IMR-90 (cell line): ENCODE results near the gene TMEM63C. TPM values are rescaled to one million over a fixed set of nuclear protein-coding genes. Genes with fewer than 3 reads are reported as not detected.

Experiments
- ATAC-seq: fragments of 200-7000 bp; cut with Tn5 transposase; 2 replicates; pipeline ENCODE4 v1.9.1; 2020; ENCODE audit warnings: low read depth, mild to moderate bottlenecking, moderate library complexity
- BruUV-seq: library from RNA; stranded (reverse); fragments of 400-500 nt; replicated peaks from 2 replicates; lab custom pipeline; 2021; lab: Mats Ljungman, UMichigan
- CTCF ChIA-PET: fragments of 300-600 bp; formaldehyde crosslinking; extraction: SDS; loops from one replicate; lab custom pipeline; 2021; ENCODE audit warnings: antibody characterized with exemption; lab: Yijun Ruan, JAX
- POLR2A ChIA-PET: fragments of 300-600 bp; sonication (Branson Sonifier 250); formaldehyde crosslinking; loops from one replicate; lab custom pipeline; 2022; ENCODE audit warnings: antibody characterized with exemption; ENCODE audit not compliant: unreplicated experiment; lab: Charles Lee
- DNase-seq: peaks from one replicate; pipeline ENCODE4 v3.0.0; 2013
- H2AFZ ChIP-seq: replicated peaks from 2 replicates; pipeline ENCODE3; 2013; ENCODE audit warnings: low read length, mild to moderate bottlenecking; ENCODE audit not compliant: poor library complexity
- H2AK5ac ChIP-seq: 2 replicates; pipeline ENCODE4 v1.6.1; 2013; ENCODE audit warnings: low read depth, low read length, inconsistent platforms
- H2AK9ac ChIP-seq: replicated peaks from 2 replicates; pipeline ENCODE3; 2013; ENCODE audit warnings: mild to moderate bottlenecking, low read depth, low read length, moderate library complexity; ENCODE audit not compliant: poor library complexity
- H2BK120ac ChIP-seq: 2 replicates; pipeline ENCODE4 v1.6.1; 2013; ENCODE audit warnings: low read depth, low read length, inconsistent platforms
- H2BK15ac ChIP-seq: 3 replicates; pipeline ENCODE4 v1.6.1; 2013; ENCODE audit warnings: low read depth, low read length, inconsistent platforms
- H2BK20ac ChIP-seq: 2 replicates; pipeline ENCODE4 v1.6.1; 2013; ENCODE audit warnings: low read depth, mild to moderate bottlenecking, inconsistent platforms, low read length, moderate library complexity
- H2BK5ac ChIP-seq: 2 replicates; pipeline ENCODE4 v1.6.1; 2013; ENCODE audit warnings: mild to moderate bottlenecking, low read depth, low read length, inconsistent platforms; ENCODE audit not compliant: poor library complexity, severe bottlenecking
- H3K14ac ChIP-seq: replicated peaks from 2 replicates; pipeline ENCODE4 v1.6.1; 2013; ENCODE audit warnings: low read depth, low read length, inconsistent platforms
- H3K18ac ChIP-seq: 2 replicates; pipeline ENCODE4 v1.6.1; 2013; ENCODE audit warnings: low read depth, low read length, control low read depth
- H3K23ac ChIP-seq: 2 replicates; pipeline ENCODE4 v1.6.1; 2013; ENCODE audit warnings: low read depth, low read length, inconsistent platforms
- H3K27ac ChIP-seq: 2 replicates; pipeline ENCODE4 v1.5.1; 2013; ENCODE audit warnings: mild to moderate bottlenecking, control low read depth, low read length; ENCODE audit not compliant: insufficient read depth
- H3K27me3 ChIP-seq: 2 replicates; pipeline ENCODE4 v1.6.1; 2013; ENCODE audit warnings: low read length; ENCODE audit not compliant: control insufficient read depth, insufficient read depth
- H3K36me3 ChIP-seq: 2 replicates; pipeline ENCODE4 v1.6.1; 2013; ENCODE audit warnings: low read length, mixed read lengths; ENCODE audit not compliant: control insufficient read depth, insufficient read depth
- H3K4ac ChIP-seq: 2 replicates; pipeline ENCODE4 v1.6.1; 2013; ENCODE audit warnings: low read depth, low read length, inconsistent platforms
- H3K4me1 ChIP-seq: 2 replicates; pipeline ENCODE4 v1.6.1; 2013; ENCODE audit warnings: low read length, mixed read lengths; ENCODE audit not compliant: control insufficient read depth, insufficient read depth
- H3K4me2 ChIP-seq: 2 replicates; pipeline ENCODE4 v1.6.1; 2013; ENCODE audit warnings: low read depth, mild to moderate bottlenecking, control low read depth, low read length, moderate library complexity
- H3K4me3 ChIP-seq: 2 replicates; pipeline ENCODE4 v1.5.1; 2013; ENCODE audit warnings: low read depth, mild to moderate bottlenecking, control low read depth, low read length, moderate library complexity; ENCODE audit not compliant: insufficient read depth
- H3K56ac ChIP-seq: 2 replicates; pipeline ENCODE4 v1.6.1; 2013; ENCODE audit warnings: low read length, inconsistent platforms; ENCODE audit not compliant: insufficient read depth; ENCODE audit errors: extremely low read depth
- H3K79me1 ChIP-seq, 2 experiments: 2 replicates each; pipeline ENCODE4 v1.6.1; 2013; ENCODE audit warnings: low read length in 2 of 2, inconsistent platforms in 1 of 2, low read depth in 1 of 2
- H3K9ac ChIP-seq: 2 replicates; pipeline ENCODE4 v1.6.1; 2013; ENCODE audit warnings: low read depth, low read length, control low read depth
- H3K9me1 ChIP-seq: 2 replicates; pipeline ENCODE4 v1.6.1; 2013; ENCODE audit warnings: low read length, inconsistent platforms; ENCODE audit not compliant: insufficient read depth
- H3K9me3 ChIP-seq: 2 replicates; pipeline ENCODE4 v1.6.1; 2013; ENCODE audit warnings: low read length; ENCODE audit not compliant: control insufficient read depth, insufficient read depth
- H4K20me1 ChIP-seq: 2 replicates; pipeline ENCODE4 v1.6.1; 2013; ENCODE audit warnings: low read length, inconsistent platforms; ENCODE audit not compliant: insufficient read depth
- H4K5ac ChIP-seq: 2 replicates; pipeline ENCODE4 v1.6.1; 2013; ENCODE audit warnings: mild to moderate bottlenecking, low read depth, low read length, control low read depth
- H4K8ac ChIP-seq, 2 experiments: 2 replicates each; pipeline ENCODE4 v1.6.1; 2013; ENCODE audit warnings: low read depth in 2 of 2, low read length in 2 of 2, control low read depth in 1 of 2, inconsistent platforms in 1 of 2
- H4K91ac ChIP-seq: 2 replicates; pipeline ENCODE4 v1.6.1; 2013; ENCODE audit warnings: low read depth, low read length, inconsistent platforms; ENCODE audit not compliant: insufficient read depth
- BHLHE40 ChIP-seq: fragments of 150-350 bp; IDR thresholded peaks from 2 replicates; pipeline ENCODE4 v1.6.1; 2016; ENCODE audit warnings: mild to moderate bottlenecking, low read depth, low read length
- FOS ChIP-seq: fragments of 150-350 bp; IDR thresholded peaks from 2 replicates; pipeline ENCODE4 v1.6.1; 2016; ENCODE audit warnings: low read depth, low read length
- MAFK ChIP-seq: IDR thresholded peaks from 2 replicates; pipeline ENCODE4 v1.6.1; 2012; ENCODE audit warnings: low read depth, low read length, improper control_type of control experiment
- MAZ ChIP-seq: IDR thresholded peaks from 2 replicates; pipeline ENCODE4 v1.6.1; 2012; ENCODE audit warnings: low read depth, mild to moderate bottlenecking, low read length, improper control_type of control experiment, moderate library complexity, borderline replicate concordance
- MXI1 ChIP-seq: IDR thresholded peaks from 2 replicates; pipeline ENCODE4 v1.6.1; 2012; ENCODE audit warnings: low read depth, mild to moderate bottlenecking, low read length, moderate library complexity, borderline replicate concordance
- RCOR1 ChIP-seq: IDR thresholded peaks from 2 replicates; pipeline ENCODE4 v1.6.1; 2012; ENCODE audit warnings: mild to moderate bottlenecking, low read length, improper control_type of control experiment; ENCODE audit not compliant: insufficient replicate concordance
- RFX5 ChIP-seq: IDR thresholded peaks from 2 replicates; pipeline ENCODE4 v1.8.0; 2012; ENCODE audit warnings: low read depth, mild to moderate bottlenecking, low read length, moderate library complexity
- SMC3 ChIP-seq: fragments of 150-350 bp; IDR thresholded peaks from 2 replicates; pipeline ENCODE4 v1.6.1; 2016; ENCODE audit warnings: low read depth, mild to moderate bottlenecking, antibody characterized with exemption, low read length, moderate library complexity
- WGBS, 2 experiments: methylation state at CpG; one replicate each; pipeline versions ENCODE4 v1.1.5 to v1.1.7; 2013; ENCODE audit warnings: missing lambda C conversion rate in 2 of 2; ENCODE audit not compliant: insufficient read length in 1 of 2; ENCODE audit errors: extremely low coverage in 2 of 2; 5-methylcytosine and 5-hydroxymethylcytosine counted together
- dilution Hi-C: fragments of 300-500 bp; cut with HindIII; formaldehyde crosslinking; loops from one replicate; pipeline ENCODE4 v1.14.3; 2018; ENCODE audit warnings: low sequenced_read_pairs; ENCODE audit not compliant: unreplicated experiment
- in situ Hi-C: fragments of 300-500 bp; cut with MboI; formaldehyde crosslinking; loops from 3 replicates; pipeline ENCODE4 v1.14.3; 2019; ENCODE audit warnings: low sequenced_read_pairs, inconsistent platforms, mixed read lengths
- intact Hi-C: fragments of 100-400 bp; cut with micrococcal nuclease; formaldehyde crosslinking; loops from 2 replicates; pipeline ENCODE4 v1.10.0; 2022
- polyA plus RNA-seq, 3 experiments: library from polyadenylated mRNA; depleted of rRNA; stranded (reverse); fragments of >200 nt; gene quantifications; 2 replicates each; pipeline ENCODE4 v1.2.3, GENCODE V29; 2012; ENCODE audit warnings: low replicate concordance in 1 of 3
- total RNA-seq: library from RNA; depleted of rRNA; stranded (reverse); fragments of >200 nt; gene quantifications from 2 replicates; pipeline ENCODE4 v1.2.3, GENCODE V29; 2012
- TF ChIP-seq, protein P1 (sequence below): conservative IDR thresholded peaks from 2 replicates; pipeline ENCODE4 v1.5.1; 2012; ENCODE audit warnings: mild to moderate bottlenecking, low read depth, low read length, improper control_type of control experiment
- TF ChIP-seq, protein P2 (sequence below): fragments of 150-350 bp; IDR thresholded peaks from 2 replicates; pipeline ENCODE4 v1.6.1; 2016; ENCODE audit warnings: low read depth, mild to moderate bottlenecking, low read length, moderate library complexity, borderline replicate concordance

TMEM63C gene
- total and polyA plus RNA-seq, 2 of the 4 experiments (the other 2 are of a cell fraction): under 0.01 TPM; not detected in 1

DNA sequence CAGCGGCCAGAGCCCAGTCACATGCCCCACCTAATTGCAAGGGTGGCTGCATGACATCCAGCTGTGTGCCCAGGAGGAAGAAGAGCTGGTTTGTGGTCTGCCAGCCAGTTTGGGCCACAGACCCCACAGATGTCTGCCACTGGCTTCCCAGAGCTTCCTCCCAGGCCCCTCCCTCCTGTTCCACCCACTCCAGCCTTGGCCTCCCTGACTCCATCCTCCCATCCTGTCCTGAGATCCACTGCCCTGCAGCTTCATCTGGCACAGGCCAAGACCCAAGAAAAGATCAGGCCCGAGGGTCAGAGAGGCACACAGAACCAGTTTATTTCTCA lies 83.6 kb downstream of the TMEM63C start:
- H2BK120ac ChIP-seq: no peak overlapping the region
- ChIA-PET CTCF (no interaction called here), POLR2A (no interaction called here)
- in situ Hi-C loops: no loop called here
- H4K8ac ChIP-seq: no peak overlapping the region
- ATAC-seq (no peak), DNase-seq (no peak)
- TF ChIP-seq MAZ: no peak
- TF ChIP-seq, protein P1, sequence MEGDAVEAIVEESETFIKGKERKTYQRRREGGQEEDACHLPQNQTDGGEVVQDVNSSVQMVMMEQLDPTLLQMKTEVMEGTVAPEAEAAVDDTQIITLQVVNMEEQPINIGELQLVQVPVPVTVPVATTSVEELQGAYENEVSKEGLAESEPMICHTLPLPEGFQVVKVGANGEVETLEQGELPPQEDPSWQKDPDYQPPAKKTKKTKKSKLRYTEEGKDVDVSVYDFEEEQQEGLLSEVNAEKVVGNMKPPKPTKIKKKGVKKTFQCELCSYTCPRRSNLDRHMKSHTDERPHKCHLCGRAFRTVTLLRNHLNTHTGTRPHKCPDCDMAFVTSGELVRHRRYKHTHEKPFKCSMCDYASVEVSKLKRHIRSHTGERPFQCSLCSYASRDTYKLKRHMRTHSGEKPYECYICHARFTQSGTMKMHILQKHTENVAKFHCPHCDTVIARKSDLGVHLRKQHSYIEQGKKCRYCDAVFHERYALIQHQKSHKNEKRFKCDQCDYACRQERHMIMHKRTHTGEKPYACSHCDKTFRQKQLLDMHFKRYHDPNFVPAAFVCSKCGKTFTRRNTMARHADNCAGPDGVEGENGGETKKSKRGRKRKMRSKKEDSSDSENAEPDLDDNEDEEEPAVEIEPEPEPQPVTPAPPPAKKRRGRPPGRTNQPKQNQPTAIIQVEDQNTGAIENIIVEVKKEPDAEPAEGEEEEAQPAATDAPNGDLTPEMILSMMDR: no peak
- no peak for TF ChIP-seq MAFK
- no peak for TF ChIP-seq RFX5
- TF ChIP-seq FOS: no peak
- TF ChIP-seq BHLHE40: no peak
- TF ChIP-seq MXI1: no peak
- TF ChIP-seq SMC3: no peak
- no peak for TF ChIP-seq RCOR1
- TF ChIP-seq, protein P2, sequence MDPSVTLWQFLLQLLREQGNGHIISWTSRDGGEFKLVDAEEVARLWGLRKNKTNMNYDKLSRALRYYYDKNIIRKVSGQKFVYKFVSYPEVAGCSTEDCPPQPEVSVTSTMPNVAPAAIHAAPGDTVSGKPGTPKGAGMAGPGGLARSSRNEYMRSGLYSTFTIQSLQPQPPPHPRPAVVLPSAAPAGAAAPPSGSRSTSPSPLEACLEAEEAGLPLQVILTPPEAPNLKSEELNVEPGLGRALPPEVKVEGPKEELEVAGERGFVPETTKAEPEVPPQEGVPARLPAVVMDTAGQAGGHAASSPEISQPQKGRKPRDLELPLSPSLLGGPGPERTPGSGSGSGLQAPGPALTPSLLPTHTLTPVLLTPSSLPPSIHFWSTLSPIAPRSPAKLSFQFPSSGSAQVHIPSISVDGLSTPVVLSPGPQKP: no peak
- no peak overlapping the region for H3K9ac ChIP-seq
- peaks cover 46% of the 10 kb centered on the region for H3K27me3 ChIP-seq
- no peak overlapping the region for H3K4me3 ChIP-seq
- BruUV-seq: no TSS peak
- no peak overlapping the region for H3K23ac ChIP-seq
- H2AK9ac ChIP-seq: no peak overlapping the region
- dilution Hi-C loops: no loop called here
- no peak overlapping the region for H2AK5ac ChIP-seq
- no peak overlapping the region for H3K56ac ChIP-seq
- H3K18ac ChIP-seq: no peak overlapping the region
- H3K27ac ChIP-seq: no peak overlapping the region
- no peak overlapping the region for H3K4ac ChIP-seq
- H2AFZ ChIP-seq: no peak overlapping the region
- no peak overlapping the region for H4K5ac ChIP-seq
- peaks cover 5% of the 10 kb centered on the region for H3K9me3 ChIP-seq
- WGBS, 2 experiments: 50% methylated on average over 1 of the region's 2 CpGs; no CpG with 5 or more reads in 1 of the 2 experiments
- 0 out of 2 replicates have a peak, but pooled peaks cover 3% of the 10 kb centered on the region for H3K9me1 ChIP-seq
- no peaks in the 10 kb centered on the region for H3K36me3 ChIP-seq
- H2BK5ac ChIP-seq: no peak overlapping the region
- H3K4me1 ChIP-seq: no peaks in the 10 kb centered on the region
- no peak overlapping the region for H2BK15ac ChIP-seq
- no peaks in the 10 kb centered on the region; the same call in 1 of the 2 replicates for H4K20me1 ChIP-seq
- H3K14ac ChIP-seq: no peak overlapping the region
- H4K91ac ChIP-seq: no peak overlapping the region
- no peak overlapping the region for H3K4me2 ChIP-seq
- intact Hi-C loops: no loop called here
- no peaks in the 10 kb centered on the region for H3K79me1 ChIP-seq
- H2BK20ac ChIP-seq: no peak overlapping the region
